K562 (cell line): Measurements from ENCODE around the gene COX7A2. TPM values are rescaled to one million over a fixed set of nuclear protein-coding genes. Genes with fewer than 3 reads are reported as not detected.

Source experiments
- ATAC-seq: fragments of 200-7000 bp; cut with Tn5 transposase; 3 replicates; pipeline ENCODE4 v1.9.1; 2020; ENCODE audit warnings: moderate library complexity
- BruUV-seq: library from RNA; stranded (reverse); fragments of 400-500 nt; replicated peaks from 2 replicates; lab custom pipeline; 2021; lab: Mats Ljungman, UMichigan
- CTCF ChIA-PET: fragments of 300-600 bp; formaldehyde crosslinking; extraction: SDS; loops from one replicate; lab custom pipeline; 2021; ENCODE audit warnings: low intra/inter-chr PET ratio; lab: Yijun Ruan, JAX
- POLR2A ChIA-PET: fragments of 300-600, 350-650 bp; sonication (Branson Sonifier 250); formaldehyde crosslinking; extraction: SDS; loops from one replicate; lab custom pipeline; 2021; ENCODE audit warnings: antibody characterized with exemption, inconsistent platforms; lab: Yijun Ruan, JAX
- DNase-seq, 4 experiments: peaks; one replicate each; pipeline versions ENCODE4 v3.0.0 to v3.0.0-alpha.2; 2011 to 2018; ENCODE audit warnings: low spot score in 3 of 4, mixed read lengths in 3 of 4; ENCODE audit errors: extremely low read depth in 1 of 4
- FAIRE-seq: peaks from 2 replicates; lab custom pipeline; 2011; peaks lifted over from hg19 to GRCh38; lab: Jason Lieb, UNC
- H2AFZ ChIP-seq: 2 replicates; pipeline ENCODE4 v1.6.0; 2011; ENCODE audit warnings: low read depth, low read length, control low read depth, inconsistent platforms
- H3K27ac ChIP-seq: fragments of 200-600 bp; 3 replicates; pipeline ENCODE4 v1.8.0; 2011; ENCODE audit warnings: low read depth, mild to moderate bottlenecking, control low read depth, inconsistent platforms, low read length, moderate library complexity, mixed read lengths; ENCODE audit errors: extremely low read depth
- H3K27me3 ChIP-seq, 2 experiments: fragments of 300-600 bp in 1 of 2; 2 replicates in 1 of 2; 3 replicates in 1 of 2; pipeline versions ENCODE4 v1.6.0 to v1.8.0; 2011; ENCODE audit warnings: inconsistent platforms in 2 of 2, low read length in 2 of 2, mild to moderate bottlenecking in 1 of 2, mixed read lengths in 1 of 2, moderate library complexity in 1 of 2; ENCODE audit not compliant: control insufficient read depth in 2 of 2, insufficient read depth in 2 of 2
- H3K36me3 ChIP-seq: fragments of 300-600 bp; 3 replicates; pipeline ENCODE4 v1.8.0; 2011; ENCODE audit warnings: mild to moderate bottlenecking, low read length, inconsistent platforms; ENCODE audit not compliant: control insufficient read depth, insufficient read depth
- H3K4me1 ChIP-seq, 2 experiments: fragments of 200-600 bp in 1 of 2; replicated peaks in 1 of 2; 2 replicates in 1 of 2; 3 replicates in 1 of 2; pipeline versions ENCODE4 v1.5.1 to v1.8.0; 2011; ENCODE audit warnings: inconsistent platforms in 2 of 2, low read length in 2 of 2, mild to moderate bottlenecking in 1 of 2, mixed read lengths in 1 of 2, moderate library complexity in 1 of 2; ENCODE audit not compliant: control insufficient read depth in 2 of 2, insufficient read depth in 2 of 2
- H3K4me2 ChIP-seq: 2 replicates; pipeline ENCODE4 v1.6.1; 2011; ENCODE audit warnings: low read length, control low read depth, inconsistent platforms, mixed read lengths; ENCODE audit not compliant: insufficient read depth
- H3K4me3 ChIP-seq: fragments of 200-600 bp; sonication (generic), shearing (Covaris generic); 2 replicates; pipeline ENCODE4 v1.5.1; 2016; ENCODE audit warnings: control low read depth, inconsistent platforms
- H3K79me2 ChIP-seq: fragments of 200-600 bp; 3 replicates; pipeline ENCODE4 v1.8.0; 2011; ENCODE audit warnings: low read length, inconsistent platforms; ENCODE audit not compliant: control insufficient read depth, insufficient read depth
- H3K9ac ChIP-seq, 2 experiments: 2 replicates each; pipeline versions ENCODE4 v1.6.0 to v1.6.1; 2011; ENCODE audit warnings: low read depth in 2 of 2, low read length in 2 of 2, control low read depth in 1 of 2, inconsistent platforms in 1 of 2, mild to moderate bottlenecking in 1 of 2, mixed read lengths in 1 of 2; ENCODE audit not compliant: insufficient read depth in 1 of 2
- H3K9me1 ChIP-seq: one replicate; pipeline ENCODE4 v1.6.0; 2011; ENCODE audit warnings: inconsistent platforms, mild to moderate bottlenecking, low read length, moderate library complexity; ENCODE audit not compliant: control insufficient read depth, insufficient read depth
- H3K9me3 ChIP-seq: replicated peaks from 2 replicates; pipeline ENCODE4 v1.5.1; 2011; ENCODE audit warnings: low read depth, low read length, inconsistent platforms; ENCODE audit not compliant: control insufficient read depth, insufficient read depth
- H4K20me1 ChIP-seq: replicated peaks from 2 replicates; pipeline ENCODE4 v1.6.1; 2011; ENCODE audit warnings: low read length, inconsistent platforms, mixed read lengths; ENCODE audit not compliant: control insufficient read depth, insufficient read depth
- DIDO1 ChIP-seq: fragments of 450-650 bp; IDR thresholded peaks from 2 replicates; pipeline ENCODE4 v1.6.1; 2016; ENCODE audit warnings: low read depth, missing biosample characterization, missing genetic modification characterization
- JUND ChIP-seq, 2 experiments: IDR thresholded peaks; 2 replicates in 1 of 2; 3 replicates in 1 of 2; pipeline ENCODE4 v1.6.1; 2011; ENCODE audit warnings: borderline replicate concordance in 2 of 2, low read depth in 2 of 2, low read length in 2 of 2, improper control_type of control experiment in 1 of 2, missing biosample characterization in 1 of 2, missing genetic modification characterization in 1 of 2, missing genetic modification reagents in 1 of 2
- NFRKB ChIP-seq: fragments of 450-650 bp; IDR thresholded peaks from 2 replicates; pipeline ENCODE4 v1.6.1; 2016; ENCODE audit warnings: low read depth
- PHB2 ChIP-seq: fragments of 450-650 bp; IDR thresholded peaks from 2 replicates; pipeline ENCODE4 v1.6.1; 2017; ENCODE audit warnings: low read depth
- SRSF1 ChIP-seq: fragments of 200-400 bp; formaldehyde crosslinking; IDR thresholded peaks from 2 replicates; pipeline ENCODE4 v1.6.1; 2017; ENCODE audit warnings: mild to moderate bottlenecking, low read depth, low read length, moderate library complexity
- ZEB2 ChIP-seq: fragments of 450-650 bp; IDR thresholded peaks from 2 replicates; pipeline ENCODE4 v1.6.1; 2016
- ZNF140 ChIP-seq: fragments of 250-450 bp; sonication (Bioruptor Pico); IDR thresholded peaks from 2 replicates; pipeline ENCODE4 v1.8.0; 2021; ENCODE audit warnings: moderate library complexity, mild to moderate bottlenecking, inconsistent platforms
- ZNF143 ChIP-seq: sonication (generic); formaldehyde crosslinking; IDR thresholded peaks from 2 replicates; pipeline ENCODE4 v1.9.0; 2022; ENCODE audit warnings: mild to moderate bottlenecking, missing genetic modification reagents
- ZNF311 ChIP-seq: fragments of 250-450 bp; sonication (Bioruptor Pico); IDR thresholded peaks from 2 replicates; pipeline ENCODE4 v1.4.0; 2020; ENCODE audit warnings: mild to moderate bottlenecking, moderate library complexity
- ZNF384 ChIP-seq: IDR thresholded peaks from 2 replicates; pipeline ENCODE4 v1.6.1; 2012; ENCODE audit warnings: low read depth, low read length, improper control_type of control experiment
- ZNF75A ChIP-seq: fragments of 450-650 bp; formaldehyde crosslinking; IDR thresholded peaks from 2 replicates; pipeline ENCODE4 v1.4.0; 2020; ENCODE audit warnings: mild to moderate bottlenecking
- WGBS: fragments of 100-300 bp; shearing (Covaris generic); methylation state at CpG from one replicate; pipeline ENCODE4 v1.1.6; 2016; ENCODE audit warnings: low coverage, mixed read lengths; ENCODE audit not compliant: insufficient coverage; ENCODE audit errors: missing lambda C conversion rate; 5-methylcytosine and 5-hydroxymethylcytosine counted together
- in situ Hi-C: fragments of 300-500 bp; cut with MboI; formaldehyde crosslinking; loops from 4 replicates; pipeline ENCODE4 v1.15.0; 2018; ENCODE audit warnings: inconsistent platforms, mixed read lengths
- intact Hi-C: fragments of 100-400 bp; cut with micrococcal nuclease; formaldehyde crosslinking; loops from 2 replicates; pipeline ENCODE4 v1.14.2; 2022
- polyA plus RNA-seq, 8 experiments: library from polyadenylated mRNA; depleted of rRNA in 4 of 8; stranded (reverse) in 5 of 8; unstranded in 3 of 8; fragments of >200 nt; fragmentation: Nextera tagmentation in 2 of 8; fragmentation: Illumina TruSeq in 1 of 8; extraction: Ambion mirVana in 2 of 8; extraction: Trizol in 1 of 8; gene quantifications; 2 replicates each; pipeline versions ENCODE4 v1.2.1 to v1.2.3, GENCODE V29; 2011 to 2014; ENCODE audit warnings: inconsistent platforms in 1 of 8, missing spikeins in 1 of 8
- total RNA-seq, 7 experiments: library from RNA; depleted of rRNA in 6 of 7; stranded (reverse); fragments of >200 nt in 6 of 7; fragmentation: Illumina TruSeq in 2 of 7; extraction: Trizol in 2 of 7; gene quantifications; 2 replicates each; pipeline versions ENCODE4 v1.2.1 to v1.2.3, GENCODE V29; 2011 to 2021; ENCODE audit warnings: low replicate concordance in 1 of 7
- TF ChIP-seq, protein P1 (sequence below): sonication (generic); formaldehyde crosslinking; IDR thresholded peaks from 2 replicates; pipeline ENCODE4 v1.8.0; 2022; ENCODE audit warnings: mild to moderate bottlenecking, missing genetic modification reagents
- TF ChIP-seq, protein P2 (sequence below), 3 experiments: IDR thresholded peaks in 2 of 3; conservative IDR thresholded peaks in 1 of 3; 2 replicates each; pipeline ENCODE4 v1.5.1; 2011 to 2012; ENCODE audit warnings: low read length in 3 of 3, mild to moderate bottlenecking in 3 of 3, control low read depth in 2 of 3, improper control_type of control experiment in 1 of 3, inconsistent platforms in 1 of 3, low read depth in 1 of 3, mixed read lengths in 1 of 3, moderate library complexity in 1 of 3; ENCODE audit not compliant: insufficient read depth in 2 of 3
- TF ChIP-seq, protein P3 (sequence below): fragments of 450-650 bp; formaldehyde crosslinking; IDR thresholded peaks from 2 replicates; pipeline ENCODE4 v1.4.0; 2020; ENCODE audit warnings: mild to moderate bottlenecking, mixed read lengths

Gene COX7A2
- total and polyA plus RNA-seq, 9 of the 15 experiments (the other 6 are each of a cell fraction or from before 2014, with no cell fraction given), result 234 to 2,216 (median 585) TPM

DNA sequence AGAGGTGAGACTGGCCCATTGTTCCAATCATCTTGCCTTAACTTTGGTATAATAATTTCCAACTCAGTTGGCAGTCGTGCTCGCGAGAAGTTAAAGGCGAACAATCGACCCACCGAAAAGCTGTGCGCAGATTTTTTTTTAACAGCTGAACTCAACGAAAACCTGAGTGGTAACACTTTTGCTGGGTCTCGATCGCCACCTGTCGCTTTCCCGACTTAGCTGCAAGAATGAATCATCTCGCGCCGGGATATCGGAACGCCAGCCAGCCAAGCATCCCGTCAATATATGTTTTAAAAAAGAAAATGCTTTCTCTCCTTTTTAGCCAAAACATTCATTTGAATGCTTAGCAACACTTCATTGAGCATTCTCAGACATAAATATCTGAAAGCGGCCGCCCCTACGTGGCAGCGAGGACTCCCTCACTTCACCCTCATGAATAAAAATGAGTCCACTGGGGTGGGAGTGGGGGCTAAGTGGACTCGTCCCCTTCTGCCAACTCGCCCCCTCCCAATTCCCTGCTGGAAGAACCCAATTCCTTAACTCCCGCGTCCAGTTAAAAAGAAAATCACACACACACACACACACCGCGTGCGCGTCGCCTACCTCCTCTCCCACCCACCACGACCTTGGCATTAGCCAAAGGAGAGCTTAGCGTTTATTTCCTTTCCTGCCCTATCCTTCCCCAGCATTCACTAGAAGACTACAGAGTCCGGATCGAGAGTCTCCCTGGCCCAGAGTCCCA is 39.2 kb downstream of the COX7A2 start:
- H2AFZ ChIP-seq, result no peak overlapping the region
- TF ChIP-seq ZNF75A, result no peak
- no peak for TF ChIP-seq NFRKB
- peak; percentile 48 for TF ChIP-seq ZNF384
- TF ChIP-seq ZNF140 (CRISPR knock-in tag), result no peak
- TF ChIP-seq, protein P1, sequence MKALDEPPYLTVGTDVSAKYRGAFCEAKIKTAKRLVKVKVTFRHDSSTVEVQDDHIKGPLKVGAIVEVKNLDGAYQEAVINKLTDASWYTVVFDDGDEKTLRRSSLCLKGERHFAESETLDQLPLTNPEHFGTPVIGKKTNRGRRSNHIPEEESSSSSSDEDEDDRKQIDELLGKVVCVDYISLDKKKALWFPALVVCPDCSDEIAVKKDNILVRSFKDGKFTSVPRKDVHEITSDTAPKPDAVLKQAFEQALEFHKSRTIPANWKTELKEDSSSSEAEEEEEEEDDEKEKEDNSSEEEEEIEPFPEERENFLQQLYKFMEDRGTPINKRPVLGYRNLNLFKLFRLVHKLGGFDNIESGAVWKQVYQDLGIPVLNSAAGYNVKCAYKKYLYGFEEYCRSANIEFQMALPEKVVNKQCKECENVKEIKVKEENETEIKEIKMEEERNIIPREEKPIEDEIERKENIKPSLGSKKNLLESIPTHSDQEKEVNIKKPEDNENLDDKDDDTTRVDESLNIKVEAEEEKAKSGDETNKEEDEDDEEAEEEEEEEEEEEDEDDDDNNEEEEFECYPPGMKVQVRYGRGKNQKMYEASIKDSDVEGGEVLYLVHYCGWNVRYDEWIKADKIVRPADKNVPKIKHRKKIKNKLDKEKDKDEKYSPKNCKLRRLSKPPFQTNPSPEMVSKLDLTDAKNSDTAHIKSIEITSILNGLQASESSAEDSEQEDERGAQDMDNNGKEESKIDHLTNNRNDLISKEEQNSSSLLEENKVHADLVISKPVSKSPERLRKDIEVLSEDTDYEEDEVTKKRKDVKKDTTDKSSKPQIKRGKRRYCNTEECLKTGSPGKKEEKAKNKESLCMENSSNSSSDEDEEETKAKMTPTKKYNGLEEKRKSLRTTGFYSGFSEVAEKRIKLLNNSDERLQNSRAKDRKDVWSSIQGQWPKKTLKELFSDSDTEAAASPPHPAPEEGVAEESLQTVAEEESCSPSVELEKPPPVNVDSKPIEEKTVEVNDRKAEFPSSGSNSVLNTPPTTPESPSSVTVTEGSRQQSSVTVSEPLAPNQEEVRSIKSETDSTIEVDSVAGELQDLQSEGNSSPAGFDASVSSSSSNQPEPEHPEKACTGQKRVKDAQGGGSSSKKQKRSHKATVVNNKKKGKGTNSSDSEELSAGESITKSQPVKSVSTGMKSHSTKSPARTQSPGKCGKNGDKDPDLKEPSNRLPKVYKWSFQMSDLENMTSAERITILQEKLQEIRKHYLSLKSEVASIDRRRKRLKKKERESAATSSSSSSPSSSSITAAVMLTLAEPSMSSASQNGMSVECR (CRISPR knock-in tag), result no peak
- no peak for TF ChIP-seq SRSF1
- TF ChIP-seq, protein P2, sequence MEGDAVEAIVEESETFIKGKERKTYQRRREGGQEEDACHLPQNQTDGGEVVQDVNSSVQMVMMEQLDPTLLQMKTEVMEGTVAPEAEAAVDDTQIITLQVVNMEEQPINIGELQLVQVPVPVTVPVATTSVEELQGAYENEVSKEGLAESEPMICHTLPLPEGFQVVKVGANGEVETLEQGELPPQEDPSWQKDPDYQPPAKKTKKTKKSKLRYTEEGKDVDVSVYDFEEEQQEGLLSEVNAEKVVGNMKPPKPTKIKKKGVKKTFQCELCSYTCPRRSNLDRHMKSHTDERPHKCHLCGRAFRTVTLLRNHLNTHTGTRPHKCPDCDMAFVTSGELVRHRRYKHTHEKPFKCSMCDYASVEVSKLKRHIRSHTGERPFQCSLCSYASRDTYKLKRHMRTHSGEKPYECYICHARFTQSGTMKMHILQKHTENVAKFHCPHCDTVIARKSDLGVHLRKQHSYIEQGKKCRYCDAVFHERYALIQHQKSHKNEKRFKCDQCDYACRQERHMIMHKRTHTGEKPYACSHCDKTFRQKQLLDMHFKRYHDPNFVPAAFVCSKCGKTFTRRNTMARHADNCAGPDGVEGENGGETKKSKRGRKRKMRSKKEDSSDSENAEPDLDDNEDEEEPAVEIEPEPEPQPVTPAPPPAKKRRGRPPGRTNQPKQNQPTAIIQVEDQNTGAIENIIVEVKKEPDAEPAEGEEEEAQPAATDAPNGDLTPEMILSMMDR (IDR thresholded peaks at IDR 0.05 in 2 of 3, conservative IDR thresholded peaks at IDR 0.05 in 1 of 3; ENCODE audit: insufficient read depth in 2 of 3, low read depth in 1 of 3, low read length in 3 of 3), result peak; percentile 61 to 71 (median 69)
- TF ChIP-seq, protein P3, sequence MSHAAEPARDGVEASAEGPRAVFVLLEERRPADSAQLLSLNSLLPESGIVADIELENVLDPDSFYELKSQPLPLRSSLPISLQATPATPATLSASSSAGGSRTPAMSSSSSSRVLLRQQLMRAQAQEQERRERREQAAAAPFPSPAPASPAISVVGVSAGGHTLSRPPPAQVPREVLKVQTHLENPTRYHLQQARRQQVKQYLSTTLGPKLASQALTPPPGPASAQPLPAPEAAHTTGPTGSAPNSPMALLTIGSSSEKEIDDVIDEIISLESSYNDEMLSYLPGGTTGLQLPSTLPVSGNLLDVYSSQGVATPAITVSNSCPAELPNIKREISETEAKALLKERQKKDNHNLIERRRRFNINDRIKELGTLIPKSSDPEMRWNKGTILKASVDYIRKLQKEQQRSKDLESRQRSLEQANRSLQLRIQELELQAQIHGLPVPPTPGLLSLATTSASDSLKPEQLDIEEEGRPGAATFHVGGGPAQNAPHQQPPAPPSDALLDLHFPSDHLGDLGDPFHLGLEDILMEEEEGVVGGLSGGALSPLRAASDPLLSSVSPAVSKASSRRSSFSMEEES (CRISPR knock-in tag), result no peak
- TF ChIP-seq ZNF311, result no peak
- no peak for TF ChIP-seq ZNF143 (CRISPR knock-in tag)
- no peak for TF ChIP-seq ZEB2
- no peak for TF ChIP-seq DIDO1 (tag)
- no peak for TF ChIP-seq PHB2
- TF ChIP-seq JUND (IDR thresholded peaks at IDR 0.05; ENCODE audit: borderline replicate concordance, low read depth, low read length), result peak; percentile 55; the same call in 1 of the 2 replicates
- no peak; the same call in 2 of the 3 replicates for TF ChIP-seq JUND (tag; IDR thresholded peaks at IDR 0.05; ENCODE audit: borderline replicate concordance, low read depth, low read length)

More for the DNA sequence above, 39.2 kb downstream of the COX7A2 start:
- H3K9me1 ChIP-seq, result no peaks in the 10 kb centered on the region
- no TSS peak for BruUV-seq
- in situ Hi-C loops, result no loop called here
- 12% methylated on average over 35 of the region's 35 CpGs for WGBS
- H3K79me2 ChIP-seq, result no peaks in the 10 kb centered on the region
- no peaks in the 10 kb centered on the region for H3K9me3 ChIP-seq
- H3K9ac ChIP-seq, result no peak overlapping the region
- no peak overlapping the region for H3K27ac ChIP-seq
- intact Hi-C loops, result no loop called here
- ChIA-PET POLR2A (no interaction called here), CTCF (interaction anchor here (0.7 to 1.2 kb wide), 3 partner anchors 1234 to 1688 kb away, joined by 3 to 5 read pairs (median 3); no protein-coding TSS in a partner anchor)
- H3K4me3 ChIP-seq, result no peak overlapping the region
- peaks cover 26 to 58% of the 10 kb centered on the region in 2 experiments; a peak in 4 of 5 replicates for H3K27me3 ChIP-seq
- peak; percentile 84 for FAIRE-seq
- DNase-seq, result peak; percentile 26 to 61 (median 42)
- 0 out of 2 replicates have a peak, but pooled peaks cover 4% of the 10 kb centered on the region for H4K20me1 ChIP-seq
- peaks cover 0 to 16% of the 10 kb centered on the region in 2 experiments; a peak in 1 of 5 replicates for H3K4me1 ChIP-seq
- no peak overlapping the region for H3K4me2 ChIP-seq
- ATAC-seq, result peak; percentile 34; the same call in 1 of the 3 replicates
- H3K36me3 ChIP-seq, result no peaks in the 10 kb centered on the region
